Choroid plexus epithelial cell (primary cell): Measurements from ENCODE around the gene PRKCQ.

Experiments
- DNase-seq: peaks from one replicate; pipeline ENCODE4 v3.0.0-alpha.2; 2010; ENCODE audit warnings: low read depth
- H3K4me3 ChIP-seq: 2 replicates; pipeline ENCODE4 v1.5.1; 2011; ENCODE audit warnings: low read depth, mild to moderate bottlenecking, control low read depth, low read length, moderate library complexity
- CTCF ChIP-seq: conservative IDR thresholded peaks from 2 replicates; pipeline ENCODE4 v1.5.1; 2011; ENCODE audit warnings: low read depth, mild to moderate bottlenecking, control low read depth, inconsistent platforms, low read length, moderate library complexity

Gene PRKCQ

GRCh38 chr10:6562221-6562620 is 17.9 kb downstream of the PRKCQ start:
- no peak for TF ChIP-seq CTCF
- H3K4me3 ChIP-seq, result no peak overlapping the region
- DNase-seq, result no peak

- no peak for DNase-seq
- H3K4me3 ChIP-seq, result no peak overlapping the region
- no peak for TF ChIP-seq CTCF
Observed at GRCh38 chr10:6561552-6561951, 18.5 kb downstream of the PRKCQ start.

- no peak for DNase-seq
- TF ChIP-seq CTCF, result no peak
- no peak overlapping the region for H3K4me3 ChIP-seq
Observed at GRCh38 chr10:6558759-6559461, 21.2 kb downstream of the PRKCQ start.

- no peak for DNase-seq
- TF ChIP-seq CTCF, result no peak
- H3K4me3 ChIP-seq, result no peak overlapping the region
Observed at GRCh38 chr10:6558272-6558671, 21.8 kb downstream of the PRKCQ start.

GRCh38 chr10:6553937-6554336 is 26.1 kb downstream of the PRKCQ start:
- TF ChIP-seq CTCF, result no peak
- DNase-seq, result no peak
- H3K4me3 ChIP-seq, result no peak overlapping the region

- no peak overlapping the region for H3K4me3 ChIP-seq
- DNase-seq, result no peak
- TF ChIP-seq CTCF, result no peak
Observed at GRCh38 chr10:6543431-6544005, 36.6 kb downstream of the PRKCQ start.

GRCh38 chr10:6542999-6543430 is 37.1 kb downstream of the PRKCQ start:
- H3K4me3 ChIP-seq, result no peak overlapping the region
- TF ChIP-seq CTCF, result no peak
- no peak for DNase-seq
